Panc1 (cell line): ENCODE measurements around the gene FARP1. TPM values are rescaled to one million over a fixed set of nuclear protein-coding genes. Genes with fewer than 3 reads are reported as not detected.

Source experiments
- ATAC-seq: fragments of 200-7000 bp; cut with Tn5 transposase; 2 replicates; pipeline ENCODE4 v1.9.1; 2020; ENCODE audit warnings: mild to moderate bottlenecking, moderate library complexity
- BruUV-seq: library from RNA; stranded (reverse); fragments of 400-500 nt; replicated peaks from 2 replicates; lab custom pipeline; 2021; lab: Mats Ljungman, UMichigan
- CTCF ChIA-PET: fragments of 300-600 bp; sonication (Branson Sonifier 250); formaldehyde crosslinking; loops from one replicate; lab custom pipeline; 2022; ENCODE audit warnings: antibody characterized with exemption; lab: Charles Lee
- POLR2A ChIA-PET: fragments of 300-600 bp; sonication (Branson Sonifier 250); formaldehyde crosslinking; loops from one replicate; lab custom pipeline; 2022; ENCODE audit warnings: antibody characterized with exemption; lab: Charles Lee
- DNase-seq: peaks from one replicate; pipeline ENCODE4 v3.0.0-alpha.2; 2010; ENCODE audit warnings: low read depth, low spot score
- H3K27ac ChIP-seq: 2 replicates; pipeline ENCODE4 v1.5.1; 2011; ENCODE audit warnings: mild to moderate bottlenecking, low read length, inconsistent platforms
- H3K27me3 ChIP-seq: fragments of 200-500 bp; sonication (Bioruptor generic); 2 replicates; pipeline ENCODE4 v1.6.0; 2014; ENCODE audit warnings: low read length, inconsistent platforms; ENCODE audit not compliant: control insufficient read depth, insufficient read depth
- H3K36me3 ChIP-seq: fragments of 200-500 bp; sonication (Bioruptor generic); 2 replicates; pipeline ENCODE4 v1.5.1; 2014; ENCODE audit warnings: inconsistent platforms, mild to moderate bottlenecking, low read length, moderate library complexity; ENCODE audit not compliant: control insufficient read depth, insufficient read depth
- H3K4me1 ChIP-seq: 2 replicates; pipeline ENCODE4 v1.5.1; 2011; ENCODE audit warnings: inconsistent platforms, mild to moderate bottlenecking, low read length, moderate library complexity; ENCODE audit not compliant: control insufficient read depth, insufficient read depth
- H3K4me3 ChIP-seq, 2 experiments: 2 replicates each; pipeline ENCODE4 v1.5.1; 2011 to 2012; ENCODE audit warnings: low read depth in 2 of 2, low read length in 2 of 2, mild to moderate bottlenecking in 2 of 2, inconsistent platforms in 1 of 2, moderate library complexity in 1 of 2
- H3K9me3 ChIP-seq: fragments of 200-500 bp; sonication (Bioruptor generic); 2 replicates; pipeline ENCODE4 v1.5.1; 2014; ENCODE audit warnings: low read depth, mild to moderate bottlenecking, inconsistent platforms, low read length, moderate library complexity; ENCODE audit not compliant: control insufficient read depth, insufficient read depth
- POLR2AphosphoS5 ChIP-seq: IDR thresholded peaks from 2 replicates; pipeline ENCODE4 v1.6.1; 2012; ENCODE audit warnings: mild to moderate bottlenecking, low read depth, low read length, moderate library complexity
- SIN3A ChIP-seq: IDR thresholded peaks from 2 replicates; pipeline ENCODE4 v1.6.1; 2012; ENCODE audit warnings: low read depth, mild to moderate bottlenecking, low read length, moderate library complexity, borderline replicate concordance; ENCODE audit not compliant: insufficient read depth
- TCF7L2 ChIP-seq: IDR thresholded peaks from 2 replicates; pipeline ENCODE4 v1.6.1; 2011; ENCODE audit warnings: mild to moderate bottlenecking, low read depth, low read length, inconsistent platforms
- in situ Hi-C: cut with HindIII; loops from 2 replicates; pipeline ENCODE4 v1.10.0; 2016; ENCODE audit warnings: low sequenced_read_pairs, low pct_unique_long_range_greater_than_20kb
- intact Hi-C: fragments of 100-400 bp; cut with micrococcal nuclease; formaldehyde crosslinking; loops from one replicate; pipeline ENCODE4 v1.10.0; 2022; ENCODE audit not compliant: unreplicated experiment
- total RNA-seq: library from RNA; stranded (reverse); gene quantifications from one replicate; pipeline ENCODE4 v1.2.1, GENCODE V29; 2021; ENCODE audit not compliant: unreplicated experiment
- TF ChIP-seq, protein P1 (sequence below), 2 experiments: IDR thresholded peaks; 2 replicates each; pipeline ENCODE4 v1.6.1; 2011 to 2012; ENCODE audit warnings: low read depth in 2 of 2, control low read depth in 1 of 2, low read length in 1 of 2, mild to moderate bottlenecking in 1 of 2, moderate library complexity in 1 of 2; ENCODE audit not compliant: insufficient read depth in 1 of 2
- TF ChIP-seq, protein P2 (sequence below): fragments of 450-650 bp; IDR thresholded peaks from 2 replicates; pipeline ENCODE4 v1.5.1; 2017; ENCODE audit warnings: mild to moderate bottlenecking

FARP1 gene
- total RNA-seq, 1 experiment from 2014 or later = 61.9 TPM

DNA sequence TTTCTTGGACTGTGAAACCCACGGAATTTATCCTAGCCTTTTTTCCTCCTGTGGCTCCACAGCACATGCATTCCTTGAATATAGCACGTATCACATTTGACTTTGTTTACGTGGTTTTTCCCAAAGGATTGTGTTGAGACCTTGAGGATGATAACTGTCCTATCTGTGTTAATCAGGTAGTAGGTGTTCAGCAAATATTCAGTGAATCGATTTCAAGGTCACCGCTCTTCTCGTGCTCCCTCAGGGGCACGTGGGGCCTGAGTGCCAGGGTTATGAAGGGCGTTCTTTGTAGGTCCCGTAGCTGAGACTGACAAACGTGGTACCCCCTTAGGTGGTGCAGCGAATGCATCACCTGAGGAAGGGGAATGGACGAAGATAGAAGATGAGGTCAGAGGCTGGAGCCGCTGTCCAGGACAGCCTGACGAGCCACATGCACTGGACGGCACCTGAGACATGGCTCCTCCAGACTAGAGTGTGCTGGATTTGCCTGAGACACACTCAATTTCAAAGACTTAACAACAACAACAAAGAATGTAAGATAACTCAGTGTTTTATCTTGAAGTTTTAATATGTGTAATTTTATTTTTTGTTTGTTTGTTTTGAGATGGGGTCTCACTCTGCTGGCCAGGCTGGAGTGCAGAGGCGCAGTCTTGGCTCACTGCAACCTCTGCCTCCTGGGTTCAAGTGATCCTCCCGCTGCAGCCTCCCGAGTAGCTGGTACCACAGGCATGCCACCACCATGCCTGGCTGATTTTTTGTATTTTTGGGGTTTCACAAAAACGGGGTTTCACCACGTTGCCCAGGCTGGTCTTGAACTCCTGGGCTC lies 165.4 kb downstream of the FARP1 start:
- Histone ChIP-seq H3K4me3 (no peak overlapping the region), H3K9me3 (no peaks in the 10 kb centered on the region), H3K27me3 (no peaks in the 10 kb centered on the region), H3K36me3 (no peaks in the 10 kb centered on the region), H3K27ac (no peak overlapping the region), H3K4me1 (peaks cover 4% of the 10 kb centered on the region; the same call in 1 of the 2 replicates)
- no peak for ATAC-seq
- TF ChIP-seq, protein P1, sequence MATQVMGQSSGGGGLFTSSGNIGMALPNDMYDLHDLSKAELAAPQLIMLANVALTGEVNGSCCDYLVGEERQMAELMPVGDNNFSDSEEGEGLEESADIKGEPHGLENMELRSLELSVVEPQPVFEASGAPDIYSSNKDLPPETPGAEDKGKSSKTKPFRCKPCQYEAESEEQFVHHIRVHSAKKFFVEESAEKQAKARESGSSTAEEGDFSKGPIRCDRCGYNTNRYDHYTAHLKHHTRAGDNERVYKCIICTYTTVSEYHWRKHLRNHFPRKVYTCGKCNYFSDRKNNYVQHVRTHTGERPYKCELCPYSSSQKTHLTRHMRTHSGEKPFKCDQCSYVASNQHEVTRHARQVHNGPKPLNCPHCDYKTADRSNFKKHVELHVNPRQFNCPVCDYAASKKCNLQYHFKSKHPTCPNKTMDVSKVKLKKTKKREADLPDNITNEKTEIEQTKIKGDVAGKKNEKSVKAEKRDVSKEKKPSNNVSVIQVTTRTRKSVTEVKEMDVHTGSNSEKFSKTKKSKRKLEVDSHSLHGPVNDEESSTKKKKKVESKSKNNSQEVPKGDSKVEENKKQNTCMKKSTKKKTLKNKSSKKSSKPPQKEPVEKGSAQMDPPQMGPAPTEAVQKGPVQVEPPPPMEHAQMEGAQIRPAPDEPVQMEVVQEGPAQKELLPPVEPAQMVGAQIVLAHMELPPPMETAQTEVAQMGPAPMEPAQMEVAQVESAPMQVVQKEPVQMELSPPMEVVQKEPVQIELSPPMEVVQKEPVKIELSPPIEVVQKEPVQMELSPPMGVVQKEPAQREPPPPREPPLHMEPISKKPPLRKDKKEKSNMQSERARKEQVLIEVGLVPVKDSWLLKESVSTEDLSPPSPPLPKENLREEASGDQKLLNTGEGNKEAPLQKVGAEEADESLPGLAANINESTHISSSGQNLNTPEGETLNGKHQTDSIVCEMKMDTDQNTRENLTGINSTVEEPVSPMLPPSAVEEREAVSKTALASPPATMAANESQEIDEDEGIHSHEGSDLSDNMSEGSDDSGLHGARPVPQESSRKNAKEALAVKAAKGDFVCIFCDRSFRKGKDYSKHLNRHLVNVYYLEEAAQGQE (IDR thresholded peaks at IDR 0.05; ENCODE audit: insufficient read depth in 1 of 2, low read depth in 2 of 2, low read length in 1 of 2) = no peak
- TF ChIP-seq POLR2AphosphoS5 (no peak), TCF7L2 (no peak), SIN3A (no peak)
- TF ChIP-seq, protein P2, sequence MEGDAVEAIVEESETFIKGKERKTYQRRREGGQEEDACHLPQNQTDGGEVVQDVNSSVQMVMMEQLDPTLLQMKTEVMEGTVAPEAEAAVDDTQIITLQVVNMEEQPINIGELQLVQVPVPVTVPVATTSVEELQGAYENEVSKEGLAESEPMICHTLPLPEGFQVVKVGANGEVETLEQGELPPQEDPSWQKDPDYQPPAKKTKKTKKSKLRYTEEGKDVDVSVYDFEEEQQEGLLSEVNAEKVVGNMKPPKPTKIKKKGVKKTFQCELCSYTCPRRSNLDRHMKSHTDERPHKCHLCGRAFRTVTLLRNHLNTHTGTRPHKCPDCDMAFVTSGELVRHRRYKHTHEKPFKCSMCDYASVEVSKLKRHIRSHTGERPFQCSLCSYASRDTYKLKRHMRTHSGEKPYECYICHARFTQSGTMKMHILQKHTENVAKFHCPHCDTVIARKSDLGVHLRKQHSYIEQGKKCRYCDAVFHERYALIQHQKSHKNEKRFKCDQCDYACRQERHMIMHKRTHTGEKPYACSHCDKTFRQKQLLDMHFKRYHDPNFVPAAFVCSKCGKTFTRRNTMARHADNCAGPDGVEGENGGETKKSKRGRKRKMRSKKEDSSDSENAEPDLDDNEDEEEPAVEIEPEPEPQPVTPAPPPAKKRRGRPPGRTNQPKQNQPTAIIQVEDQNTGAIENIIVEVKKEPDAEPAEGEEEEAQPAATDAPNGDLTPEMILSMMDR = no peak
- in situ Hi-C loops = no loop called here
- ChIA-PET CTCF (no interaction called here), POLR2A (no interaction called here)
- intact Hi-C loops = no loop called here
- DNase-seq = no peak
- no TSS peak for BruUV-seq

DNA sequence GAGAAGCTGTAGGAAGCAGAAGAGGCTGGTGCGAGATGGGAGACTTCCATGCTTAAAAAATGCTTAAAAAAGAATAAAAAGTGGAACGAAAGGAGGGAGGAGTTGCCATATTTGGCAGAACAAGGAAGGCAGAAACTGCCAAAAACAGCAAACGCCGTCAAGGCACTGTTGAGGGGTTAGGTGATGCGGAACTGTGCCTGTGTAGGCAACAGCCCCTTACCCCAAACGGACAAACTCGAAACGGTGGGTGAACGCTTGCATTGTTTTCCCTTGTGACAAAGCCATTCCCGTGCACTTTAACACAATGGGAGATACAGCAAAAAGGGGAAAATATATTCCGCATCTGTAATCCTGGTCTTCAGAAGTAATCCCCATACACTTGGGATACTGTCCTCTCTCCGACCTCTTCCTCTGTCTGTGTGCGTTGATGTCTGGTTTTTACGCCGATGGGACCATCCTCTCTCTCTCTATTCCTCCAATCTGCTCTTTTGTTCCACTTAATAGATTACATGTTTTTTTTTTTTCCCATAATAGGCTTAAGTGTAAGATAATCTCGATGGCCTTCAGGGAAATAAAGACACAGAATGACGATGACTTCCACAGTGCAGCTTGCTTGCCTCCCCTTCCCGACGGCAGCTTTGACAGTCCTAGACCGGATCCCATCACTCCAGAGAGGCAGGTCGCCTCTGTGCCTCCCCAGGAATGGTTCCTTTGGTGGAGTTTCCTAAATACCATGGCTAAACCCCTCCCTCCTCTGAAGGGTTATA lies 166.9 kb downstream of the FARP1 start:
- no peak overlapping the region for H3K27ac ChIP-seq
- ATAC-seq = no peak
- TF ChIP-seq SIN3A (no peak), POLR2AphosphoS5 (no peak), TCF7L2 (no peak)
- TF ChIP-seq, protein P1 (IDR thresholded peaks at IDR 0.05; ENCODE audit: insufficient read depth in 1 of 2, low read depth in 2 of 2, low read length in 1 of 2) = no peak
- TF ChIP-seq, protein P2 = no peak
- peaks cover 4% of the 10 kb centered on the region; the same call in 1 of the 2 replicates for H3K4me1 ChIP-seq
- intact Hi-C loops (no loop called here), in situ Hi-C loops (no loop called here)
- CTCF ChIA-PET = no interaction called here
- H3K27me3 ChIP-seq = no peaks in the 10 kb centered on the region
- POLR2A ChIA-PET = no interaction called here
- no peaks in the 10 kb centered on the region for H3K36me3 ChIP-seq
- no TSS peak for BruUV-seq
- H3K9me3 ChIP-seq = no peaks in the 10 kb centered on the region
- DNase-seq = no peak
- H3K4me3 ChIP-seq = no peak overlapping the region
